ENCODE data around the gene SLX9.

SLX9 gene

GRCh38 chr21:44994047-44994694, 54.3 kb downstream of the SLX9 start:
- DNase-seq: no peak

GRCh38 chr21:44994695-44995342, 55.0 kb downstream of the SLX9 start:
- DNase-seq: no peak

- DNase-seq: no peak
These were observed 55.6 kb downstream of the SLX9 start for GRCh38 chr21:44995343-44995941.

GRCh38 chr21:44996096-44996495, 56.3 kb downstream of the SLX9 start:
- DNase-seq: no peak

GRCh38 chr21:44996501-44996921, 56.7 kb downstream of the SLX9 start:
- DNase-seq: no peak

GRCh38 chr21:44996983-44997936, 57.4 kb downstream of the SLX9 start:
- no peak for DNase-seq

GRCh38 chr21:44998086-44998620, 58.3 kb downstream of the SLX9 start:
- no peak for DNase-seq

GRCh38 chr21:44998621-44999427, 59.0 kb downstream of the SLX9 start:
- DNase-seq: no peak

- no peak for DNase-seq
These were observed 59.7 kb downstream of the SLX9 start for GRCh38 chr21:44999428-44999971.

- no peak for DNase-seq
These were observed 60.3 kb downstream of the SLX9 start for GRCh38 chr21:44999972-45000636.

GRCh38 chr21:45000637-45001133, 60.9 kb downstream of the SLX9 start:
- no peak for DNase-seq

GRCh38 chr21:45001134-45002095, 61.6 kb downstream of the SLX9 start:
- no peak for DNase-seq

GRCh38 chr21:45002381-45003204, 62.8 kb downstream of the SLX9 start:
- DNase-seq: no peak

- no peak for DNase-seq
These were observed 63.7 kb downstream of the SLX9 start for GRCh38 chr21:45003331-45004058.

GRCh38 chr21:45004059-45004422, 64.2 kb downstream of the SLX9 start:
- no peak for DNase-seq

GRCh38 chr21:45004481-45005247, 64.8 kb downstream of the SLX9 start:
- no peak for DNase-seq

GRCh38 chr21:45006536-45007095, 66.8 kb downstream of the SLX9 start:
- no peak for DNase-seq

All from SIG-M5 (cell line).